HG02588 (cell line): ENCODE measurements around the gene NDUFB11.

Source experiments
- ATAC-seq: cut with Tn5 transposase; IDR thresholded peaks from one replicate; pipeline ENCODE4 v1.9.1; 2021; ENCODE audit warnings: mild to moderate bottlenecking, moderate library complexity; ENCODE audit not compliant: unreplicated experiment

Gene NDUFB11

GRCh38 chrX:47175588-47175980, 31.1 kb upstream of the NDUFB11 start:
- no peak for ATAC-seq

- ATAC-seq = no peak
Observed at GRCh38 chrX:47174846-47175587, 30.5 kb upstream of the NDUFB11 start.

GRCh38 chrX:47174376-47174775, 29.9 kb upstream of the NDUFB11 start:
- ATAC-seq = no peak

- no peak for ATAC-seq
Observed at GRCh38 chrX:47172971-47173792, 28.7 kb upstream of the NDUFB11 start.

GRCh38 chrX:47172549-47172948, 28.0 kb upstream of the NDUFB11 start:
- ATAC-seq = no peak

GRCh38 chrX:47171996-47172395, 27.5 kb upstream of the NDUFB11 start:
- no peak for ATAC-seq

- ATAC-seq = no peak
Observed at GRCh38 chrX:47170861-47171692, 26.6 kb upstream of the NDUFB11 start.

GRCh38 chrX:47169726-47170515, 25.4 kb upstream of the NDUFB11 start:
- ATAC-seq = no peak

- ATAC-seq = no peak
Observed at GRCh38 chrX:47169273-47169672, 24.8 kb upstream of the NDUFB11 start.

GRCh38 chrX:47168495-47169073, 24.1 kb upstream of the NDUFB11 start:
- ATAC-seq = no peak

GRCh38 chrX:47166126-47166525, 21.6 kb upstream of the NDUFB11 start:
- no peak for ATAC-seq

- no peak for ATAC-seq
Observed at GRCh38 chrX:47164420-47164819, 19.9 kb upstream of the NDUFB11 start.

GRCh38 chrX:47162927-47163583, 18.6 kb upstream of the NDUFB11 start:
- no peak for ATAC-seq

GRCh38 chrX:47160781-47161180, 16.3 kb upstream of the NDUFB11 start:
- no peak for ATAC-seq

GRCh38 chrX:47158781-47159180, 14.3 kb upstream of the NDUFB11 start:
- no peak for ATAC-seq

- no peak for ATAC-seq
Observed at GRCh38 chrX:47158131-47158530, 13.6 kb upstream of the NDUFB11 start.

GRCh38 chrX:47156611-47157520, 12.4 kb upstream of the NDUFB11 start:
- ATAC-seq = no peak

- ATAC-seq = no peak
Observed at GRCh38 chrX:47151435-47151834, 6.9 kb upstream of the NDUFB11 start.

- ATAC-seq = no peak
Observed at GRCh38 chrX:47148946-47149345, 4.4 kb upstream of the NDUFB11 start.
